NCI-H524 treated with DMSO at 0.1 percent for 48 hours (cell line): ENCODE measurements around the gene UBL4B.

Experiments
- DNase-seq: peaks from one replicate; lab custom pipeline; 2025; lab: John Stamatoyannopoulos, UW

Gene UBL4B

GRCh38 chr1:110085671-110086070, 26.6 kb upstream of the UBL4B start:
- DNase-seq: no peak

GRCh38 chr1:110086961-110087360, 25.3 kb upstream of the UBL4B start:
- DNase-seq: no peak

GRCh38 chr1:110087812-110088738, 24.2 kb upstream of the UBL4B start:
- DNase-seq: no peak

GRCh38 chr1:110088739-110089316, 23.4 kb upstream of the UBL4B start:
- DNase-seq: no peak

- DNase-seq: no peak
Observed at GRCh38 chr1:110089561-110090275, 22.5 kb upstream of the UBL4B start.

- no peak for DNase-seq
Observed at GRCh38 chr1:110091381-110091780, 20.9 kb upstream of the UBL4B start.

GRCh38 chr1:110091791-110092190, 20.5 kb upstream of the UBL4B start:
- DNase-seq: no peak

GRCh38 chr1:110092991-110093390, 19.3 kb upstream of the UBL4B start:
- no peak for DNase-seq

- no peak for DNase-seq
Observed at GRCh38 chr1:110094931-110095654, 17.1 kb upstream of the UBL4B start.

GRCh38 chr1:110097507-110098221, 14.6 kb upstream of the UBL4B start:
- DNase-seq: no peak

GRCh38 chr1:110098222-110099026, 13.8 kb upstream of the UBL4B start:
- DNase-seq: no peak

GRCh38 chr1:110100335-110100734, 11.9 kb upstream of the UBL4B start:
- DNase-seq: no peak

GRCh38 chr1:110102081-110102480, 10.2 kb upstream of the UBL4B start:
- no peak for DNase-seq

- DNase-seq: no peak
Observed at GRCh38 chr1:110106013-110106941, 6.0 kb upstream of the UBL4B start.

GRCh38 chr1:110107867-110108469, 4.3 kb upstream of the UBL4B start:
- DNase-seq: no peak

- DNase-seq: no peak
Observed at GRCh38 chr1:110111081-110111480, 1.2 kb upstream of the UBL4B start.

- DNase-seq: no peak
Observed at GRCh38 chr1:110112656-110113055, 413 bp downstream of the UBL4B start.

GRCh38 chr1:110113551-110113950, 1.3 kb downstream of the UBL4B start:
- DNase-seq: no peak

GRCh38 chr1:110114173-110114572, 1.9 kb downstream of the UBL4B start:
- DNase-seq: no peak
